ENCODE measurements around the gene INHBB. TPM values are rescaled to one million over a fixed set of nuclear protein-coding genes. Genes with fewer than 3 reads are reported as not detected.

The INHBB gene
- total and polyA plus RNA-seq, 2 of the 4 experiments (the other 2 are of a cell fraction) = 0.18 to 0.92 TPM

DNA sequence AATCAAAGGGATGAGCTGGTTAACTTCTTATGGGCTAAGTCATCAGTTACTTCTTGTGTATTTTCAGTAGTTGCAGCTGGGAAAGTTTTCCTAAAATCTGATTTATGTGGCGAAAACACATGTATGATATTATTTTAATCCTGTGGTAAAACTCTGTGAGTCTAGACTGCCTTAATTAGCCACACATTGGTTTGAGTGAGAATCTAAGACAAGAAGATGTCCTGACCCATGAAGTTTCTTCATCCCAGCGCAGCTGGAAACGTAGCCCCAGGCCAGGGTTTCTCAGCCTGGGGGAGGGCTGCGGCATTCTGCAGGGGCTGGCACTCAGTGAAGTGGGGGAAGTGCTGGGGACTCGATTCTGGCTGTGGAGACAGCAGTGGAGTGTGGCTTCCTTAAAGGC lies 44.7 kb upstream of the INHBB start:
- no peak for TF ChIP-seq RAD21 (IDR thresholded peaks at IDR 0.05; ENCODE audit: low read length)
- TF ChIP-seq, protein P1, sequence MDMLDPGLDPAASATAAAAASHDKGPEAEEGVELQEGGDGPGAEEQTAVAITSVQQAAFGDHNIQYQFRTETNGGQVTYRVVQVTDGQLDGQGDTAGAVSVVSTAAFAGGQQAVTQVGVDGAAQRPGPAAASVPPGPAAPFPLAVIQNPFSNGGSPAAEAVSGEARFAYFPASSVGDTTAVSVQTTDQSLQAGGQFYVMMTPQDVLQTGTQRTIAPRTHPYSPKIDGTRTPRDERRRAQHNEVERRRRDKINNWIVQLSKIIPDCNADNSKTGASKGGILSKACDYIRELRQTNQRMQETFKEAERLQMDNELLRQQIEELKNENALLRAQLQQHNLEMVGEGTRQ (IDR thresholded peaks at IDR 0.05; ENCODE audit: low read depth, low read length) = no peak
- Histone ChIP-seq H3K9ac (ENCODE audit: low read depth, low read length) (no peak overlapping the region), H3K79me1 (ENCODE audit: low read depth in 1 of 2, low read length in 2 of 2) (peaks cover 0 to 5% of the 10 kb centered on the region in 2 experiments; a peak in 1 of 4 replicates), H2AFZ (replicated peaks; ENCODE audit: low read length, poor library complexity) (no peak overlapping the region), H3K27me3 (ENCODE audit: control insufficient read depth, insufficient read depth, low read length) (no peaks in the 10 kb centered on the region), H2BK120ac (ENCODE audit: low read depth, low read length) (no peak overlapping the region), H2AK5ac (ENCODE audit: low read depth, low read length) (no peak overlapping the region), H2BK15ac (ENCODE audit: low read depth, low read length) (no peak overlapping the region), H3K4me1 (ENCODE audit: control insufficient read depth, insufficient read depth, low read length) (peaks cover 16% of the 10 kb centered on the region), H3K9me3 (ENCODE audit: control insufficient read depth, insufficient read depth, low read length) (no peaks in the 10 kb centered on the region), H3K23ac (ENCODE audit: low read depth, low read length) (no peak overlapping the region), H4K20me1 (ENCODE audit: insufficient read depth, low read length) (peaks cover 3% of the 10 kb centered on the region; the same call in 1 of the 2 replicates), H4K5ac (ENCODE audit: low read depth, low read length) (no peak overlapping the region), H3K56ac (ENCODE audit: extremely low read depth, insufficient read depth, low read length) (no peak overlapping the region), H3K27ac (ENCODE audit: insufficient read depth, low read length) (no peak overlapping the region), H3K18ac (ENCODE audit: low read depth, low read length) (no peak overlapping the region), H4K91ac (ENCODE audit: insufficient read depth, low read depth, low read length) (no peak overlapping the region), H3K36me3 (ENCODE audit: control insufficient read depth, insufficient read depth, low read length) (peaks cover 6% of the 10 kb centered on the region; the same call in 1 of the 2 replicates), H3K14ac (replicated peaks; ENCODE audit: low read depth, low read length) (no peak overlapping the region), H3K9me1 (ENCODE audit: insufficient read depth, low read length) (peaks cover 14% of the 10 kb centered on the region), H2BK20ac (ENCODE audit: low read depth, low read length) (no peak overlapping the region), H4K8ac (ENCODE audit: low read depth in 2 of 2, low read length in 2 of 2) (no peak overlapping the region), H3K4me3 (ENCODE audit: insufficient read depth, low read depth, low read length) (no peak overlapping the region), H2BK5ac (ENCODE audit: low read depth, low read length, poor library complexity, severe bottlenecking) (no peak overlapping the region), H2AK9ac (replicated peaks; ENCODE audit: low read depth, low read length, poor library complexity) (no peak overlapping the region), H3K4me2 (ENCODE audit: low read depth, low read length) (no peak overlapping the region), H3K4ac (ENCODE audit: low read depth, low read length) (no peak overlapping the region)
- WGBS, 2 experiments (ENCODE audit: extremely low coverage in 2 of 2, insufficient read length in 1 of 2) = no CpG with 5 or more reads among the region's 5 CpGs
- in situ Hi-C loops (cut with MboI; ENCODE audit: low sequenced_read_pairs) (no loop called here), intact Hi-C loops (cut with micrococcal nuclease) (no loop called here), dilution Hi-C loops (cut with HindIII; ENCODE audit: low sequenced_read_pairs, unreplicated experiment) (no loop called here)
- no TSS peak for BruUV-seq (replicated peaks)
- ChIA-PET POLR2A (ENCODE audit: unreplicated experiment) (no interaction called here), CTCF (interaction anchor here (0.6 to 0.7 kb wide), 2 partner anchors 7 to 379 kb away, joined by 4 to 6 read pairs; no protein-coding TSS in a partner anchor)
- ATAC-seq (ENCODE audit: low read depth) (no peak), DNase-seq (no peak)

Data from IMR-90 (cell line).